Measurements from ENCODE around the gene RSPO4.

DNA sequence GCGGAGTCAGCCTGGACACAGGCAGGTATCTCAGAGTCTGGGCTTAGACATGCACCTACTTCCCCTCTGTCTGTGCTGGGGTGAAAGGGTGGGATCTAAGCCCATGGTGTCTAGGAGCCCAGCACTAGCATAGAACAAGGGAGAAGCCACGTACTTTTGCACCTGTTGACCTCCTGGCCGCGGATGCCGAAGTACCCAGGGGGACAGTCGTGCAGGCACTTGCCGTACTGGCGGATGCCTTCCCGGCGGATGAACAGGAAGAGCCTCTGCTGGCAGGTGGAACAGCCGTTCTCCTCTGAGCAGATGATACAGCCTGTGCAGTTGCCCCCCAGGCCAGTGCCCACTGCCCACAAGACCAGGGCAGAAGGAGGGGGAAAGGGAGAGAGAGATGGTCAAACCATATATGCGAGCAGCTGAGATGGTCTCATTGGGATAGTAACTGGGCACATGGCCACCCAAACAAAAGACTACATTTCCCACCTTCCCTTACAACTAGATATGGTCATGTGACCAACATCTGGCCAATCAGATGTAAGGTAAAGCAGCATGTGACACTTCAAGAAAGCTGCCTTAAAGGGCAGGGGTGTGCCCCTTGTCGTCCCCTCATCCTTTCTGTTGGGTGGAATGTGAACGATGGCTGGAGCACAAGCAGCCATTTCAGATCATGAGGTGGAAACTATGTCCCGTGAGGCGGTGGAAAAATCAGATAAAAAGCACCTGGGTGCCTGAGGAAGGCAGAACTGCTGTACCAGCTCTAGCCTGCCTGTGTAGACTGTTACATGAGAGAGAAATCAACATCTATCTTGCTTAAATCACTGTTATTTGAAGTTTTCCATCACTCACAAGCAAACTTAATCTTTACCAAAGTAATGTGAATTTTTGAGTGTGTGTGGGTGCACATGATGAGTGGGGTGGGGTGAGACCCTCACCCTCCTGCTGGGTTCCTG lies 34.0 kb downstream of the RSPO4 start:
- TF ChIP-seq, protein P1, sequence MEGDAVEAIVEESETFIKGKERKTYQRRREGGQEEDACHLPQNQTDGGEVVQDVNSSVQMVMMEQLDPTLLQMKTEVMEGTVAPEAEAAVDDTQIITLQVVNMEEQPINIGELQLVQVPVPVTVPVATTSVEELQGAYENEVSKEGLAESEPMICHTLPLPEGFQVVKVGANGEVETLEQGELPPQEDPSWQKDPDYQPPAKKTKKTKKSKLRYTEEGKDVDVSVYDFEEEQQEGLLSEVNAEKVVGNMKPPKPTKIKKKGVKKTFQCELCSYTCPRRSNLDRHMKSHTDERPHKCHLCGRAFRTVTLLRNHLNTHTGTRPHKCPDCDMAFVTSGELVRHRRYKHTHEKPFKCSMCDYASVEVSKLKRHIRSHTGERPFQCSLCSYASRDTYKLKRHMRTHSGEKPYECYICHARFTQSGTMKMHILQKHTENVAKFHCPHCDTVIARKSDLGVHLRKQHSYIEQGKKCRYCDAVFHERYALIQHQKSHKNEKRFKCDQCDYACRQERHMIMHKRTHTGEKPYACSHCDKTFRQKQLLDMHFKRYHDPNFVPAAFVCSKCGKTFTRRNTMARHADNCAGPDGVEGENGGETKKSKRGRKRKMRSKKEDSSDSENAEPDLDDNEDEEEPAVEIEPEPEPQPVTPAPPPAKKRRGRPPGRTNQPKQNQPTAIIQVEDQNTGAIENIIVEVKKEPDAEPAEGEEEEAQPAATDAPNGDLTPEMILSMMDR (IDR thresholded peaks at IDR 0.05): no peak
- no peak for TF ChIP-seq POLR2A (IDR thresholded peaks at IDR 0.05)

Data from Peyer's patch (tissue), 4 donors.